IMR-90 (cell line): ENCODE data around the gene CDC42BPA.

Experiments
- BHLHE40 ChIP-seq: fragments of 150-350 bp; IDR thresholded peaks from 2 replicates; pipeline ENCODE4 v1.6.1; 2016; ENCODE audit warnings: mild to moderate bottlenecking, low read depth, low read length
- CTCF ChIP-seq: conservative IDR thresholded peaks from 2 replicates; pipeline ENCODE4 v1.5.1; 2012; ENCODE audit warnings: mild to moderate bottlenecking, low read depth, low read length, improper control_type of control experiment
- ELK1 ChIP-seq: fragments of 150-350 bp; IDR thresholded peaks from 2 replicates; pipeline ENCODE4 v1.6.1; 2016; ENCODE audit warnings: low read depth, mild to moderate bottlenecking, low read length, moderate library complexity, borderline replicate concordance
- POLR2A ChIP-seq: IDR thresholded peaks from 2 replicates; pipeline ENCODE4 v1.6.1; 2012; ENCODE audit warnings: mild to moderate bottlenecking, low read depth, low read length
- RAD21 ChIP-seq: IDR thresholded peaks from 2 replicates; pipeline ENCODE4 v1.6.1; 2012; ENCODE audit warnings: low read length, improper control_type of control experiment

- TF ChIP-seq ELK1 (no peak), POLR2A (no peak), RAD21 (no peak), CTCF (no peak), BHLHE40 (no peak)
Observed at GRCh38 chr1:227210604-227211003, 107.7 kb downstream of the CDC42BPA start.
